Thymus (tissue), 11 donors: ENCODE measurements around the gene SMPDL3B. TPM values are rescaled to one million over a fixed set of nuclear protein-coding genes. Genes with fewer than 3 reads are reported as not detected.
"Not testable (repeated sequence)": the region's sequence is repeated elsewhere in the genome, so short reads cannot be mapped to it uniquely, and the experiment has no call there.

ENCODE experiments used
- DNase-seq, 9 donors: peaks; one replicate each; pipeline ENCODE4 v3.0.0-alpha.2; 2013; ENCODE audit warnings: low spot score in 9 of 9, low read depth in 6 of 9, missing footprints in 1 of 9
- H3K27ac ChIP-seq, 2 donors: one replicate each; pipeline ENCODE4 v1.5.1; 2013; ENCODE audit warnings: control low read depth in 1 of 2, low read depth in 1 of 2, low read length in 1 of 2, mild to moderate bottlenecking in 1 of 2, moderate library complexity in 1 of 2
- H3K27me3 ChIP-seq, 2 donors: one replicate each; pipeline ENCODE4 v1.5.1; 2013; ENCODE audit warnings: low read length in 1 of 2; ENCODE audit not compliant: control insufficient read depth in 2 of 2, insufficient read depth in 1 of 2
- H3K36me3 ChIP-seq, 2 donors: one replicate each; pipeline ENCODE4 v1.5.1; 2013; ENCODE audit warnings: low read length in 1 of 2, mild to moderate bottlenecking in 1 of 2, moderate library complexity in 1 of 2; ENCODE audit not compliant: control insufficient read depth in 2 of 2, insufficient read depth in 2 of 2
- H3K4me1 ChIP-seq, 2 donors: one replicate each; pipeline ENCODE4 v1.5.1; 2013; ENCODE audit warnings: low read length in 2 of 2; ENCODE audit not compliant: control insufficient read depth in 2 of 2, insufficient read depth in 2 of 2
- H3K4me3 ChIP-seq, 2 donors: one replicate each; pipeline ENCODE4 v1.5.1; 2013; ENCODE audit warnings: low read length in 2 of 2, control low read depth in 1 of 2, mild to moderate bottlenecking in 1 of 2
- H3K9me3 ChIP-seq, 2 donors: one replicate each; pipeline ENCODE4 v1.5.1; 2013; ENCODE audit warnings: low read length in 1 of 2, mild to moderate bottlenecking in 1 of 2; ENCODE audit not compliant: control insufficient read depth in 2 of 2, insufficient read depth in 1 of 2
- WGBS: extraction: QIAGEN DNeasy Blood & Tissue Kit; methylation state at CpG from one replicate; pipeline ENCODE4 v1.1.7; 2013; 5-methylcytosine and 5-hydroxymethylcytosine counted together
- polyA plus RNA-seq: library from polyadenylated mRNA; stranded (reverse); fragments of 200-250 nt; gene quantifications from one replicate; pipeline ENCODE4 v1.2.3, GENCODE V29; 2013
- total RNA-seq: library from RNA; stranded (reverse); fragments of 120-200 nt; gene quantifications from one replicate; pipeline ENCODE4 v1.2.4, GENCODE V29; 2013
- donor health status: healthy.

SMPDL3B gene
- total and polyA plus RNA-seq, 2 donors: 0.76 to 1.9 TPM

DNA sequence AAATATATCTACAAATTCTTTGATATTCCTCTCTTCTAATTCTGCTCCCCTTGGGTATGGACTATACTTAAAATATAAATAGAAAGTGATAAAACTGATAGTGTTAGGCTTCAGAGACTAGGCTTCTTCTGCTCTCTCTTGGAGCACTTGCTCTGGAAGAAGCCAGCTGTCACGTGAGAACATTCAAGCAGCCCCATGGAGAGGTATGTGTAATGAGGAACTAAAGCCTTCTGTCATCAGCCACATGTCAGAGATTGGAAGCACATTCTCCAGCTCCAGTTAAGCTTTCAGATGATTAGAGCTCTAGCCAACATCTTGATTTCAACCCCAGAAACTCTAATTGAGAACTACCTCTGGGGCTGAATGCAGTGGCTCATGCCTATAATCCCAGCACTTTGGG, 59.3 kb downstream of the SMPDL3B start:
- WGBS: 81% methylated on average over 1 of the region's 1 CpG
- DNase-seq: no peak
- Histone ChIP-seq H3K4me3 (no peak overlapping the region), H3K9me3 (no peaks in the 10 kb centered on the region), H3K4me1 (peaks cover 2 to 6% of the 10 kb centered on the region in 2 donors), H3K36me3 (peaks cover 24 to 75% of the 10 kb centered on the region in 2 donors), H3K27ac (no peak overlapping the region), H3K27me3 (no peaks in the 10 kb centered on the region)

DNA sequence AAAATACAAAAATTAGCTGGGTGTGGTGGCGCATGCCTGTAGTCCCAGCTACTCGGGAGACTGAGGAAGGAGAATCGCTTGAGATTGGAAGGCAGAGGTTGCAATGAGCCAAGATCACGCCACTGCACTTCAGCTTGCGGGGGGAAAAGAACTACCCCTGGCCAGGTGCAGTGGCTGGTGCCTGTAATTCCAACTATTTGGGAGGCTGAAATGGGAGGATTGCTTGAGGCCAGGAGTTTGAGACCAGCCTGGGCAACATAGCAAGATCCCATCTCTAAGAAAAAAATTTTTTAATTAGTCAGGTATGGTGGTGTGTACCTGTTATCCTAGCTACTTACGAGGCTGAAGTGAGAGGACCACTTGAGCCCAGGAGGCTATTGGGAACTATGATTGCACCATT, 59.7 kb downstream of the SMPDL3B start:
- not testable (repeated sequence) for H3K4me1 ChIP-seq, DNase-seq, H3K4me3 ChIP-seq, H3K27me3 ChIP-seq, H3K27ac ChIP-seq, H3K9me3 ChIP-seq
- WGBS: over 99% methylated on average over 6 of the region's 6 CpGs
- H3K36me3 ChIP-seq: peaks cover 25 to 73% of the 10 kb centered on the region in 2 donors

DNA sequence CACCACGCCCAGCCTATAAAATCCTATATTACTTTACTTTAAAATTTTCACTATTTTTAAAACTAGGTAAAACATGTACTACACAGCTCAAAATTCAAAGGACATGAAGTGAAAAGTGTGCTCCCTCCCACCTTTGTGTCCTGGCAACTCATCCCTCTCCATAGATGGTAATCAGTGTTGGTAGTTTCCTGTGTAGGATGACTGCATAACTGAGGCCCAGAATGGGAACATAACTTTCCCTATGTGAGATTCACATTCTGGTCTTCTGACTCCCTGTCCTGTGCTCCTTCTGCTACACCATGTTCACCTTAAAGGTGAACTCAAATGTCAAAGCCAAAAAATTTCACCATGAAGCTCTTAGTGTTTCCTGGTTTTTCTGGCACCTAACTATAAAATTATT, 64.3 kb downstream of the SMPDL3B start:
- Histone ChIP-seq H3K36me3 (peaks cover 27 to 61% of the 10 kb centered on the region in 2 donors), H3K27me3 (no peaks in the 10 kb centered on the region), H3K9me3 (no peaks in the 10 kb centered on the region), H3K4me1 (no peaks in the 10 kb centered on the region), H3K4me3 (no peak overlapping the region), H3K27ac (no peak overlapping the region)
- no peak for DNase-seq
- 98% methylated on average over 1 of the region's 1 CpG for WGBS

DNA sequence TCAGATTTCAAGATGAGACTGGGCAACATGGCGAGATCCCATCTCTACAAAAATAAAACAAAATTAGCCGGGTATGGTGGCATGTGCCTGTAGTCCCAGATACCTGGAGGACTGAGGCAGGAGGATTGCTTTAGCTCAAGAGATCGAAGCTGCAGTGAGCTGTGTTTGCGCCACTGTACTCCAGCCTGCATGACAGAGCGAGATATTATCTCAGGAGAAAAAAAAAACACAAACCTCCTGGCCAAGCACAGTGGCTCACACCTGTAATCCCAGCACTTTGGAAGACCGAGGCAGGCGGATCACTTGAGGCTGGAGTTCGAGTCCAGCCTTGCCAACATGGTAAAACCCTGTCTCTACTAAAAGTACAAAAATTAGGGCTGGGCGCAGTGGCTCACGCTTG, 67.8 kb downstream of the SMPDL3B start:
- no peak overlapping the region for H3K27ac ChIP-seq

DNA sequence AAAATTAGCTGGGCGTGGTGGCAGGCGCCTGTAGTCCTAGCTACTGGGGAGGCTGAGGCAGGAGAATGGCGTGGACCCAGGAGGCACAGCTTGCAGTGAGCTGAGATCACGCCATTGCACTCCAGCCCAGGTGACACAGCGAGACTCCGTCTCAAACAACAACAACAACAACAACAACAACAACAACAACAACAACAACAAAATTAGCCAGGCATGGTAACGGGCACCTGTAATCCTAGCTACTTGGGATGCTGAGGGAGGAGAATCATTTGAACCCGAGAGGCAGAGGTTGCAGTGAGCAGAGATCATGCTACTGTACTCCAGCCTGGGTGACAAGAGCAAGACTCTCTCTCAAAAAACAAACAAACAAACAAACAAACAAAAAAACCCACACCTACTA, 68.3 kb downstream of the SMPDL3B start:
- DNase-seq, H3K4me1 ChIP-seq, H3K27me3 ChIP-seq, H3K9me3 ChIP-seq, H3K4me3 ChIP-seq, H3K27ac ChIP-seq: not testable (repeated sequence)
- WGBS: 96% methylated on average over 8 of the region's 8 CpGs
- peaks cover 18 to 42% of the 10 kb centered on the region in 2 donors for H3K36me3 ChIP-seq

More for the DNA sequence above, 67.8 kb downstream of the SMPDL3B start:
- peaks cover 18 to 47% of the 10 kb centered on the region in 2 donors for H3K36me3 ChIP-seq
- DNase-seq: no peak
- H3K4me1 ChIP-seq: no peaks in the 10 kb centered on the region
- 99% methylated on average over 10 of the region's 10 CpGs for WGBS
- H3K27me3 ChIP-seq: no peaks in the 10 kb centered on the region
- no peaks in the 10 kb centered on the region for H3K9me3 ChIP-seq
- H3K4me3 ChIP-seq: no peak overlapping the region

Other genes starting within 250 kb of the SMPDL3B start
- 8.9 TPM for gene FAM76A, start 209.0 kb upstream of the SMPDL3B start, total RNA-seq
- gene FAM76A, start 209.0 kb upstream of the SMPDL3B start, polyA plus RNA-seq: 8.9 TPM
- 16.6 TPM for gene STX12, start 161.8 kb upstream of the SMPDL3B start, total RNA-seq
- 46.7 TPM for gene STX12, start 161.8 kb upstream of the SMPDL3B start, polyA plus RNA-seq
- 47.7 TPM for gene PPP1R8, start 104.2 kb upstream of the SMPDL3B start, total RNA-seq
- 39.7 TPM for gene PPP1R8, start 104.2 kb upstream of the SMPDL3B start, polyA plus RNA-seq
- 17.2 TPM for gene THEMIS2, start 62.5 kb upstream of the SMPDL3B start, total RNA-seq
- gene THEMIS2, start 62.5 kb upstream of the SMPDL3B start, polyA plus RNA-seq: 64.4 TPM
- gene RPA2, start 20.4 kb upstream of the SMPDL3B start, total RNA-seq: 73.5 TPM
- gene RPA2, start 20.4 kb upstream of the SMPDL3B start, polyA plus RNA-seq: 52.9 TPM
- gene XKR8, start 25.0 kb downstream of the SMPDL3B start, total RNA-seq: 1.3 TPM
- 5.2 TPM for gene XKR8, start 25.0 kb downstream of the SMPDL3B start, polyA plus RNA-seq
- gene EYA3, start 153.6 kb downstream of the SMPDL3B start, total RNA-seq: 10.9 TPM
- gene EYA3, start 153.6 kb downstream of the SMPDL3B start, polyA plus RNA-seq: 6.3 TPM
- gene PTAFR, start 241.7 kb downstream of the SMPDL3B start, total RNA-seq: 4.9 TPM
- 3.4 TPM for gene PTAFR, start 241.7 kb downstream of the SMPDL3B start, polyA plus RNA-seq